Osteoblast (primary cell): Measurements from ENCODE around the gene RABGAP1L. TPM values are rescaled to one million over a fixed set of nuclear protein-coding genes. Genes with fewer than 3 reads are reported as not detected.
"Not testable (repeated sequence)": the region's sequence is repeated elsewhere in the genome, so short reads cannot be mapped to it uniquely, and the experiment has no call there.

ENCODE experiments used
- DNase-seq: peaks from one replicate; pipeline ENCODE4 v3.0.0; 2011; ENCODE audit warnings: low spot score, mixed read lengths; ENCODE audit not compliant: insufficient read length; ENCODE audit errors: missing footprints
- H2AFZ ChIP-seq: 2 replicates; pipeline ENCODE4 v1.6.0; 2011; ENCODE audit warnings: mild to moderate bottlenecking, low read length
- H3K27ac ChIP-seq: 2 replicates; pipeline ENCODE4 v1.5.1; 2011; ENCODE audit warnings: mild to moderate bottlenecking, low read depth, low read length, moderate library complexity
- H3K27me3 ChIP-seq: 2 replicates; pipeline ENCODE4 v1.6.0; 2012; ENCODE audit warnings: mild to moderate bottlenecking, control low read depth, inconsistent platforms, low read length, moderate library complexity; ENCODE audit not compliant: insufficient read depth
- H3K36me3 ChIP-seq: 2 replicates; pipeline ENCODE4 v1.5.1; 2011; ENCODE audit warnings: mild to moderate bottlenecking, low read length, control low read depth, moderate library complexity; ENCODE audit not compliant: insufficient read depth
- H3K4me1 ChIP-seq: 2 replicates; pipeline ENCODE4 v1.5.1; 2011; ENCODE audit warnings: mild to moderate bottlenecking, low read length, control low read depth, moderate library complexity; ENCODE audit not compliant: insufficient read depth
- H3K4me2 ChIP-seq: 2 replicates; pipeline ENCODE4 v1.6.0; 2011; ENCODE audit warnings: mild to moderate bottlenecking, low read length; ENCODE audit not compliant: insufficient read depth
- H3K4me3 ChIP-seq: fragments of 200-600 bp; sonication (generic); 3 replicates; pipeline ENCODE4 v1.5.1; 2012; ENCODE audit warnings: mild to moderate bottlenecking, low read length, inconsistent platforms; ENCODE audit not compliant: insufficient read depth
- H3K79me2 ChIP-seq: 2 replicates; pipeline ENCODE4 v1.6.0; 2012; ENCODE audit warnings: mild to moderate bottlenecking, low read length, control low read depth, inconsistent platforms; ENCODE audit not compliant: insufficient read depth
- H3K9me3 ChIP-seq: 2 replicates; pipeline ENCODE4 v1.5.1; 2011; ENCODE audit warnings: low read depth, low read length, control low read depth
- H4K20me1 ChIP-seq: 2 replicates; pipeline ENCODE4 v1.6.0; 2012; ENCODE audit warnings: mild to moderate bottlenecking, low read length, control low read depth; ENCODE audit not compliant: insufficient read depth
- CTCF ChIP-seq: IDR thresholded peaks from 2 replicates; pipeline ENCODE4 v1.5.1; 2011; ENCODE audit warnings: mild to moderate bottlenecking, low read depth, low read length, moderate library complexity; ENCODE audit errors: extremely low read depth
- total RNA-seq: library from RNA; depleted of rRNA; stranded (reverse); fragments of >200 nt; gene quantifications from 2 replicates; pipeline ENCODE4 v1.2.3, GENCODE V29; 2012

The RABGAP1L gene
- total RNA-seq, 1 donor = 30.0 TPM

GRCh38 chr1:174114788-174115448, 44.4 kb upstream of the RABGAP1L start:
- H2AFZ ChIP-seq = peak overlapping the region; percentile 33

GRCh38 chr1:174116042-174116441, 43.3 kb upstream of the RABGAP1L start:
- Histone ChIP-seq H2AFZ (no peak overlapping the region), H3K27ac (no peak overlapping the region), H3K36me3 (no peaks in the 10 kb centered on the region), H3K27me3 (no peaks in the 10 kb centered on the region), H3K4me2 (no peak overlapping the region), H3K9me3 (no peaks in the 10 kb centered on the region), H4K20me1 (no peaks in the 10 kb centered on the region), H3K4me1 (no peaks in the 10 kb centered on the region), H3K4me3 (no peak overlapping the region), H3K79me2 (no peaks in the 10 kb centered on the region)
- TF ChIP-seq CTCF = no peak
- DNase-seq = no peak

More at GRCh38 chr1:174114788-174115448, 44.4 kb upstream of the RABGAP1L start:
- Histone ChIP-seq H3K4me1 (no peaks in the 10 kb centered on the region), H3K4me3 (no peak overlapping the region), H3K36me3 (no peaks in the 10 kb centered on the region), H3K79me2 (no peaks in the 10 kb centered on the region), H4K20me1 (no peaks in the 10 kb centered on the region), H3K27me3 (no peaks in the 10 kb centered on the region), H3K4me2 (no peak overlapping the region), H3K27ac (no peak overlapping the region), H3K9me3 (no peaks in the 10 kb centered on the region)
- no peak for DNase-seq
- peak; percentile 65 for TF ChIP-seq CTCF

GRCh38 chr1:174118751-174119150, 40.6 kb upstream of the RABGAP1L start:
- H4K20me1 ChIP-seq = no peaks in the 10 kb centered on the region
- no peak for TF ChIP-seq CTCF
- no peak overlapping the region for H3K4me2 ChIP-seq
- H3K9me3 ChIP-seq = no peaks in the 10 kb centered on the region
- no peak overlapping the region for H3K4me3 ChIP-seq
- no peak overlapping the region for H2AFZ ChIP-seq
- H3K36me3 ChIP-seq = no peaks in the 10 kb centered on the region
- no peak overlapping the region for H3K27ac ChIP-seq
- no peak for DNase-seq
- no peaks in the 10 kb centered on the region for H3K4me1 ChIP-seq
- H3K79me2 ChIP-seq = no peaks in the 10 kb centered on the region
- H3K27me3 ChIP-seq = no peaks in the 10 kb centered on the region

GRCh38 chr1:174122318-174122717, 37.0 kb upstream of the RABGAP1L start:
- not testable (repeated sequence) for H3K27me3 ChIP-seq, H3K36me3 ChIP-seq, H2AFZ ChIP-seq, H3K9me3 ChIP-seq, DNase-seq, H4K20me1 ChIP-seq, H3K4me1 ChIP-seq, H3K27ac ChIP-seq, H3K4me3 ChIP-seq, H3K79me2 ChIP-seq, H3K4me2 ChIP-seq
